HG03025 (cell line): ENCODE measurements around the gene TMPRSS11D.

Experiments used
- ATAC-seq: cut with Tn5 transposase; IDR thresholded peaks from one replicate; pipeline ENCODE4 v1.9.1; 2021; ENCODE audit warnings: mild to moderate bottlenecking, moderate library complexity; ENCODE audit not compliant: unreplicated experiment, low FRiP score

Gene TMPRSS11D

GRCh38 chr4:67883902-67884301 lies at the start of gene TMPRSS11D:
Gene TMPRSS11D, minus strand, starts transcription at chr4:67884002. Its CDS starts 69 bp downstream, at chr4:67883933.
- ATAC-seq = no peak

GRCh38 chr4:67933038-67933437 lies 49.2 kb upstream of the TMPRSS11D start:
- ATAC-seq = no peak

- ATAC-seq = no peak
Measured at GRCh38 chr4:67931256-67931655, 47.5 kb upstream of the TMPRSS11D start.

- ATAC-seq = no peak
Measured at GRCh38 chr4:67929426-67929825, 45.6 kb upstream of the TMPRSS11D start.

GRCh38 chr4:67928546-67928945 lies 44.7 kb upstream of the TMPRSS11D start:
- no peak for ATAC-seq

- no peak for ATAC-seq
Measured at GRCh38 chr4:67927251-67927650, 43.4 kb upstream of the TMPRSS11D start.

GRCh38 chr4:67926485-67926884 lies 42.7 kb upstream of the TMPRSS11D start:
- ATAC-seq = no peak

GRCh38 chr4:67922697-67923096 lies 38.9 kb upstream of the TMPRSS11D start:
- ATAC-seq = no peak

GRCh38 chr4:67918428-67918827 lies 34.6 kb upstream of the TMPRSS11D start:
- ATAC-seq = no peak

GRCh38 chr4:67915400-67915966 lies 31.7 kb upstream of the TMPRSS11D start:
- ATAC-seq = no peak

- no peak for ATAC-seq
Measured at GRCh38 chr4:67912080-67912479, 28.3 kb upstream of the TMPRSS11D start.

- ATAC-seq = no peak
Measured at GRCh38 chr4:67911638-67912037, 27.8 kb upstream of the TMPRSS11D start.

GRCh38 chr4:67911141-67911540 lies 27.3 kb upstream of the TMPRSS11D start:
- no peak for ATAC-seq

GRCh38 chr4:67910585-67910905 lies 26.7 kb upstream of the TMPRSS11D start:
- ATAC-seq = no peak

GRCh38 chr4:67909905-67910584 lies 26.2 kb upstream of the TMPRSS11D start:
- ATAC-seq = no peak

GRCh38 chr4:67907650-67908049 lies 23.8 kb upstream of the TMPRSS11D start:
- ATAC-seq = no peak

- no peak for ATAC-seq
Measured at GRCh38 chr4:67899096-67899495, 15.3 kb upstream of the TMPRSS11D start.

- ATAC-seq = no peak
Measured at GRCh38 chr4:67897686-67898085, 13.9 kb upstream of the TMPRSS11D start.

- no peak for ATAC-seq
Measured at GRCh38 chr4:67896421-67897065, 12.7 kb upstream of the TMPRSS11D start.

- ATAC-seq = no peak
Measured at GRCh38 chr4:67894659-67895058, 10.9 kb upstream of the TMPRSS11D start.

- no peak for ATAC-seq
Measured at GRCh38 chr4:67892905-67893304, 9.1 kb upstream of the TMPRSS11D start.

GRCh38 chr4:67892253-67892652 lies 8.5 kb upstream of the TMPRSS11D start:
- no peak for ATAC-seq
